WTC11 (cell line): ENCODE measurements around the gene PEX1.
"Not testable (repeated sequence)": the region's sequence is repeated elsewhere in the genome, so short reads cannot be mapped to it uniquely, and the experiment has no call there.

ENCODE experiments used
- ATF1 ChIP-seq: sonication (generic); formaldehyde crosslinking; IDR thresholded peaks from 2 replicates; pipeline ENCODE4 v1.8.1; 2023; ENCODE audit warnings: mild to moderate bottlenecking, moderate library complexity, missing genetic modification reagents
- CBFB ChIP-seq: sonication (generic); formaldehyde crosslinking; IDR thresholded peaks from 2 replicates; pipeline ENCODE4 v1.8.1; 2022; ENCODE audit warnings: mild to moderate bottlenecking, low read depth, missing genetic modification reagents
- ESRRA ChIP-seq: sonication (generic); formaldehyde crosslinking; IDR thresholded peaks from 2 replicates; pipeline ENCODE4 v1.8.1; 2022; ENCODE audit warnings: mild to moderate bottlenecking, missing genetic modification reagents, borderline replicate concordance
- NFE2L1 ChIP-seq: sonication (generic); formaldehyde crosslinking; IDR thresholded peaks from 2 replicates; pipeline ENCODE4 v1.8.1; 2023; ENCODE audit warnings: missing genetic modification reagents
- NR2C2 ChIP-seq: sonication (generic); formaldehyde crosslinking; IDR thresholded peaks from 2 replicates; pipeline ENCODE4 v1.8.0; 2022; ENCODE audit warnings: mild to moderate bottlenecking, missing genetic modification reagents
- USF1 ChIP-seq: sonication (generic); formaldehyde crosslinking; IDR thresholded peaks from 2 replicates; pipeline ENCODE4 v1.8.0; 2022; ENCODE audit warnings: mild to moderate bottlenecking, missing genetic modification reagents
- ZNF138 ChIP-seq: sonication (generic); formaldehyde crosslinking; conservative IDR thresholded peaks from 2 replicates; pipeline ENCODE4 v1.8.1; 2022; ENCODE audit warnings: mild to moderate bottlenecking, moderate library complexity, missing genetic modification reagents
- TF ChIP-seq, protein P1 (sequence below): fragments of 200-600 bp; IDR thresholded peaks from 2 replicates; pipeline ENCODE4 v1.8.0; 2022; ENCODE audit warnings: antibody characterized with exemption

GRCh38 chr7:92483624-92484023, 44.7 kb downstream of the PEX1 start:
- not testable (repeated sequence) for TF ChIP-seq NFE2L1 (CRISPR knock-in tag); NR2C2 (CRISPR knock-in tag); USF1 (CRISPR knock-in tag); CBFB; ESRRA (CRISPR knock-in tag); ATF1 (CRISPR knock-in tag); ZNF138 (CRISPR knock-in tag)
- TF ChIP-seq, protein P1, sequence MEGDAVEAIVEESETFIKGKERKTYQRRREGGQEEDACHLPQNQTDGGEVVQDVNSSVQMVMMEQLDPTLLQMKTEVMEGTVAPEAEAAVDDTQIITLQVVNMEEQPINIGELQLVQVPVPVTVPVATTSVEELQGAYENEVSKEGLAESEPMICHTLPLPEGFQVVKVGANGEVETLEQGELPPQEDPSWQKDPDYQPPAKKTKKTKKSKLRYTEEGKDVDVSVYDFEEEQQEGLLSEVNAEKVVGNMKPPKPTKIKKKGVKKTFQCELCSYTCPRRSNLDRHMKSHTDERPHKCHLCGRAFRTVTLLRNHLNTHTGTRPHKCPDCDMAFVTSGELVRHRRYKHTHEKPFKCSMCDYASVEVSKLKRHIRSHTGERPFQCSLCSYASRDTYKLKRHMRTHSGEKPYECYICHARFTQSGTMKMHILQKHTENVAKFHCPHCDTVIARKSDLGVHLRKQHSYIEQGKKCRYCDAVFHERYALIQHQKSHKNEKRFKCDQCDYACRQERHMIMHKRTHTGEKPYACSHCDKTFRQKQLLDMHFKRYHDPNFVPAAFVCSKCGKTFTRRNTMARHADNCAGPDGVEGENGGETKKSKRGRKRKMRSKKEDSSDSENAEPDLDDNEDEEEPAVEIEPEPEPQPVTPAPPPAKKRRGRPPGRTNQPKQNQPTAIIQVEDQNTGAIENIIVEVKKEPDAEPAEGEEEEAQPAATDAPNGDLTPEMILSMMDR, result not testable (repeated sequence)
